Measurements from ENCODE around the gene CAMK2D. TPM values are rescaled to one million over a fixed set of nuclear protein-coding genes. Genes with fewer than 3 reads are reported as not detected.
A peak's percentile ranks its signal among the peaks of the same experiment; 100 is the strongest.

The CAMK2D gene
- total RNA-seq, 4 donors from 2014 or later: 57.3 to 78.4 (median 61.8) TPM

- intact Hi-C loops (cut with DNase I): no loop called here
- no peaks in the 10 kb centered on the region for H3K27me3 ChIP-seq
- no peaks in the 10 kb centered on the region for H3K36me3 ChIP-seq
- H3K4me1 ChIP-seq: peaks cover 7 to 8% of the 10 kb centered on the region in 2 donors
- no peaks in the 10 kb centered on the region for H3K9me3 ChIP-seq
- TF ChIP-seq POLR2A (IDR thresholded peaks at IDR 0.05) (no peak), CTCF (IDR thresholded peaks at IDR 0.05) (no peak)
- no peak for DNase-seq
- no peak overlapping the region for H3K4me3 ChIP-seq (replicated peaks in 1 of 3)
- peak overlapping the region in 1 of 3 donors; percentile 26 for H3K27ac ChIP-seq
These were observed 22.3 kb downstream of the CAMK2D start for GRCh38 chr4:113739197-113739596.

- no peak overlapping the region for H3K27ac ChIP-seq
- no peak overlapping the region for H3K4me3 ChIP-seq (replicated peaks in 1 of 3)
- H3K36me3 ChIP-seq: no peaks in the 10 kb centered on the region
- DNase-seq: no peak
- H3K9me3 ChIP-seq: no peaks in the 10 kb centered on the region
- H3K4me1 ChIP-seq: peaks cover 7 to 10% of the 10 kb centered on the region in 2 donors
- TF ChIP-seq CTCF (IDR thresholded peaks at IDR 0.05) (no peak), POLR2A (IDR thresholded peaks at IDR 0.05) (no peak)
- intact Hi-C loops (cut with DNase I): no loop called here
- H3K27me3 ChIP-seq: no peaks in the 10 kb centered on the region
These were observed 23.3 kb downstream of the CAMK2D start for GRCh38 chr4:113738251-113738650.

GRCh38 chr4:113733685-113734084, 27.9 kb downstream of the CAMK2D start:
- Histone ChIP-seq H3K27me3 (no peaks in the 10 kb centered on the region), H3K9me3 (no peaks in the 10 kb centered on the region), H3K36me3 (no peaks in the 10 kb centered on the region), H3K4me1 (peaks cover 7 to 10% of the 10 kb centered on the region in 2 donors), H3K27ac (no peak overlapping the region), H3K4me3 (replicated peaks in 1 of 3) (no peak overlapping the region)
- no peak for TF ChIP-seq CTCF (IDR thresholded peaks at IDR 0.05)
- TF ChIP-seq POLR2A (IDR thresholded peaks at IDR 0.05): no peak
- intact Hi-C loops (cut with DNase I): no loop called here
- DNase-seq: no peak

- Histone ChIP-seq H3K4me3 (replicated peaks in 1 of 3) (no peak overlapping the region), H3K27ac (no peak overlapping the region), H3K4me1 (peaks cover 5 to 10% of the 10 kb centered on the region in 2 donors), H3K36me3 (no peaks in the 10 kb centered on the region), H3K27me3 (no peaks in the 10 kb centered on the region), H3K9me3 (no peaks in the 10 kb centered on the region)
- intact Hi-C loops (cut with DNase I): no loop called here
- 59 to 73% methylated on average over 1 of the region's 1 CpG for WGBS, 2 donors
- DNase-seq: no peak
- TF ChIP-seq CTCF (IDR thresholded peaks at IDR 0.05): no peak
- no peak for TF ChIP-seq POLR2A (IDR thresholded peaks at IDR 0.05)
These were observed 28.5 kb downstream of the CAMK2D start for GRCh38 chr4:113732967-113733527.

- Histone ChIP-seq H3K4me3 (replicated peaks in 1 of 3) (no peak overlapping the region), H3K36me3 (no peaks in the 10 kb centered on the region), H3K4me1 (peaks cover 0 to 10% of the 10 kb centered on the region in 2 donors), H3K9me3 (no peaks in the 10 kb centered on the region), H3K27ac (no peak overlapping the region), H3K27me3 (no peaks in the 10 kb centered on the region)
- no peak for TF ChIP-seq CTCF (IDR thresholded peaks at IDR 0.05)
- no peak for DNase-seq
- 93 to 96% methylated on average over 2 of the region's 2 CpGs for WGBS, 2 donors
- intact Hi-C loops (cut with DNase I): no loop called here
These were observed 30.9 kb downstream of the CAMK2D start for GRCh38 chr4:113730467-113731216.

All from thyroid gland (tissue), 4 donors.